ENCODE data around the gene GPR183.

The GPR183 gene

DNA sequence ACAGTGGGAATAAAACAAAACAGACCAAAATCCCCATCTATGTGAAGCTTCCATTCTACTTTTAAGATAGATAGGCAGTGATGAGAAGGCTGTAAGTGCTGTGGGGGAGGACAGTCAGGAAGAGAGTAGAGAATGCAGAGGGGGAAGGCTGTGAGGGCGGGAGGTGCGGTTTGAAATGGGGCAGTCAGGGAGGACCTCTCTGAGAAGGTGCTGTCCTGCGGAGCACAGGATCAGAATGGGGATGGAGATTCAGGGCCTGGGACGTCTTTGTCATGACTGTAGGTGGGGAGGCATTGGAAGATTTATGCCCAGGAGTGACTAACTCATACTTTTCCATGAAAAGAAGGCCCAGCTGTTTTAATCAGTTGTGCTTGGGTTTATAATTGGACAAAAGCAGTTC is 3.9 kb upstream of the GPR183 start:
- DNase-seq, result no peak

DNA sequence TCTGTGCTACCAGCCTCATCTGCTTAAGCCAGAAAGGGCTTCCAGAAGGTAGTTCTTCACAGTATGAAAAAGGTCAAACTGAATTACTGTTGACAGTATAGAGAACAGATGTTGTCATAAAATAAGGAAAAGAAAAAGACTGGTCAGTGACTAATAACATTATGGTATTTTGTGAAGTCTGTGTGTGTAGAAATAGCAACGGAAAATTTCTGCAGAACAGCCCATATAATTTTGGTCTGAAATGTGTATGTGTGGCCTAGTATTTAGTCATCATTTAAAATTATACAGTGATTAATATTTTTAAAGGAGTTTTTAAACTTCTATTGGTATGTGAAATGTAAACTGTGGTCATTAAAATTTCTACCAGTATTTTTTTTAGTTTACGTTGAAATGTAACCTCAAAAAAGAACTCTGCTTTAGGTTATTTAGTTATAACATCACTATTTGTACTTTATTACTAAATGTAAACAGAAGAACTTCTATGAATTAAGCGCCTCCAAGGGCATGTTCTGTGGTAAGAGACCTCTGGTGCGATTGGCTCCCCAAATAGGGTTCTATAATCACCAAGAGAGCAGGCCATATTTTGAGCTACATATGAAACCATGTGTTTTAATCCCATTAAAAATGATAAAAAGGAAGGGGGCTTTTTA is 3.3 kb upstream of the GPR183 start:
- no peak for DNase-seq

DNA sequence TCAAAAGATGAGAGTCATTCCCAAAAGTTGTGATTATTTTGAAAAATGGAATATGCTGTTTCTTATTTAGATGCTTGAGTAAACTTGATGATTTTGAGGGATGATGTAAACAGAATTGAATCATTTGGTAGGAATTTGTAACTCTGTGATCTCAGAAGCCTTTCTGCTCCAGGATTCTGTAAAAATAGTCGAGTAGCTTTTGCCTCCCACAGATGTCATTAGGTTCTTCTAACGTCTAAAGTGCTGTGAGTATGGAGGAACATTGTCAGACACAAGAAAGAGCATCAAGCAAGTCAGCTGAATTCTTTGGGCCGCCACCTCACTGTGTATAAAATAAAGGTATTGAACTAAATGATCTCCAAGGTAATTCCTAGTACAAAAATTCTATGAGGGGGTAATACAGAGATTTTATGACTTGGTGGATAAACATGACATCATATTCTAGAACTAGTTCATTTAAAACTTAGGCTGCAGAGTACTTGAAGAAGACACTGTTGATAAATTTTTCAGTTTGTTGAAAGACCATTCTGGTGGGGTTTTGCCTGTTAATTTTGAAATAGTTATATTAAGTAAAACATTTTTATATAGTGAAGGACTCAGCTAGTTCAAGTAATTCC is 1.4 kb upstream of the GPR183 start:
- no peak for DNase-seq

DNA sequence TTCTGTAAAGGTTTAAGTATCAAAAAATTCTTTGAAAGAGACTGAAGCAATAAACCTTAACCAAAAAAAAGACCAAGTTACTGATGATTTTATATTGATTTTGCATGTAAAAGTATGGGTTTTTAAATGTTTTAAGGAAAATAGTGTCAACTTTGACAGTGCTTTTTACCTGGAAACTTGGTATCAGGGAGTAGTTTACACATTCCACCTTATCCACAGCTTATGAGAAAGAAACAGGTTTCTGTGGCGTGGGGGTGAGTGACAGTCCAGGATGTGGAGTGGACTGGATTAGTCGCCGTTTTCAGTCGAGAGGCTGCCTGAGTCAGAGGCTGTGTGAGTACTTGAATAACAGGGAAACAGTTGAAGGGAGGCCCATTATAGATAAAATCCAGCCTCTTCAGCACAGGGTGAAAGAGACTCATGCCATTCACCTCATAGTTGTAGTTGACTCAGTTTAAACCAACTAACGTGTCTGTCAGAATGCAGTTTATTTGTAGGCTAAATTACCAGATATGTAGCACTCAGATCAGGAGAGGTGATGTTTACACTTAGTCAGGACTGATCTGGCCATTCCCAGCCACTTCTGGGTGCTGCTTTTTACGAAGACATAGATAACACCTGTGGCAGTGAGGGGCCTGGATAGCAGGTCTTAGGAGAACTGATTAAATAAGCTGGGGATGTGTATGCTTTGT is 595 bp upstream of the GPR183 start:
- no peak for DNase-seq

DNA sequence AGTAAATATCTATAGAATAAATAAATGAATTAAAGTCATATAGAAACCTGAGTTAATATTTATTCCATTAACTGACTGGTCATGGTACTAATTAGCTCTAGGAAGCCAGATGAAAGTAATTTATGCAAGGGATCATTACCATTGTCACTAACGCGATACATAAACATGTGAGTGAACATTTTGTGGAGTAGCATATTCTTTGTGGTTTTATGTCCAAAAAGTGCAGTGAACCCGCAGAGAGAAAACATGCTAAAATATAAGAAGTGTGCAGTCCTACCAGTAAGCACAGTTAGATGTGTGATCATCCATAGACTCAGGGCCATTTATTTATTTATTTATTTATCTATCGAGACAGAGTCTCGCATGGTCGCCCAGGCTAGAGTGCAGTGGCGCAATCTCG is 1.6 kb downstream of the GPR183 start:
- no peak for DNase-seq

DNA sequence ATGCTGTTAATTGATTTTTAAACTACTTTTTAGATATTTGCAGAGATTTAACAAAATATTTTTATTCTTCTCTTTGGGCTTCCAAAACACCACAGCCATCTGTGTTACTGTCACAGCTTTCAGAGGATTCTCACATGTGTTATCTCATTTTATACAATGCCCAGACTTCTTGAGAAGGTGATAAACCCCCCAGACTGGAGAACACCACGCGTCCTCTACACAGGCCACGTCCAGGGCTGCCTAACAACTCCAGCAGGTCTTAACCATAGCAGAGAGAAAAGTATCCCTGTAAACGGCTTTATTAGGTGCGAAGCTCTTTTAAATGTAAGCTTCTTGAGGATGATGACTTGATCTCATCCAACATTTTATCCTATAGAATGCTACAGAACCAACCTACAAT is 2.0 kb downstream of the GPR183 start:
- DNase-seq, result no peak

DNA sequence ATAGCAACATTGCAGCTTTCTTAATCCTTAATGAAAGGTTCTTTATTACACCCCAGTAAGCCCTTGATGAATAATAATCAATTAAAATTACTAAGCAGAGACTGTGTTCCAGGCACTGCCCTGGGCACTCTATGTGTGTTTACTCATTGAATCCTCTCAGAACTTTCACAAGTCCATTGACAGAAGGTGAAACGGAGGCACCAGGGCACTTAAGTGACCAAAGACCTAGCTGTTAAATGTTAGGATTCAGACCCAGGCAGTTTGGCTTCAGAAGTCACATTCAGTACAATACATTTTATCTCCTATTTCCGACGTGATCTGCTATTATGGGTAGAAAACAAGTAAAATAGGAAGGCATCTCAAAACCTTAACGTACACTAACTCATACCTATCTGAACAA is 2.7 kb downstream of the GPR183 start:
- DNase-seq, result no peak

DNA sequence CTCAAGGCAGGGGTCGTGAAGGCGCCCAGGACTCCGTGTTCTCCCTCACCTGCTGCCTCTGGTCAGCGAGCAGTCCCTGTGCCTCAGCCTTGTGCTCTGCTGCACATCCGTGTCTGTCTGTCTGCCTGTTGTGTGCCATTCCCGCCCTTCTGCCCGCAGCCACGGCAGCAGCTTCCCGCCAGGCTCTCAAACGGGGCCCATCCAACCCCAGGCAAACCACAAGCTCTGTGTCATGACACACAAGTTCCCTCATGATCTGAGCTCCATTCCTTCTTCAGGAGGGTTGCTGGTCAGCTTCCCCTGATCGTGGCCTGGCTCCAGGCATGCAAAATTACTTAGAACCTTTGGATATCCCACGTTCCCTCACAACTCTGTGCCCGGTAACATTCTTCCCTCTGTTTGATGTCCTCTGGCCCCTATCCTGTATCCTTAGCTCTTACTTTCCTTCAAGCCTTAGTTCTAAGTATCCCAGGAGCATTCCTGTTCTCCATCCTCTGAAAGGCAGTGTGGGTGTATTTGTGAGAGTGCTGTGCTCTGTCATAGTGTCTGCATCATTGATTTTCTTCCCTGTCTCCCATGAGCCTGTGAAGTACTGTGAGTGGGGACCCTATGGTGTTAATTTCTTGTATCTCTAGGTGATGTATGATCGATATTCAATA is 3.2 kb downstream of the GPR183 start:
- DNase-seq, result no peak

DNA sequence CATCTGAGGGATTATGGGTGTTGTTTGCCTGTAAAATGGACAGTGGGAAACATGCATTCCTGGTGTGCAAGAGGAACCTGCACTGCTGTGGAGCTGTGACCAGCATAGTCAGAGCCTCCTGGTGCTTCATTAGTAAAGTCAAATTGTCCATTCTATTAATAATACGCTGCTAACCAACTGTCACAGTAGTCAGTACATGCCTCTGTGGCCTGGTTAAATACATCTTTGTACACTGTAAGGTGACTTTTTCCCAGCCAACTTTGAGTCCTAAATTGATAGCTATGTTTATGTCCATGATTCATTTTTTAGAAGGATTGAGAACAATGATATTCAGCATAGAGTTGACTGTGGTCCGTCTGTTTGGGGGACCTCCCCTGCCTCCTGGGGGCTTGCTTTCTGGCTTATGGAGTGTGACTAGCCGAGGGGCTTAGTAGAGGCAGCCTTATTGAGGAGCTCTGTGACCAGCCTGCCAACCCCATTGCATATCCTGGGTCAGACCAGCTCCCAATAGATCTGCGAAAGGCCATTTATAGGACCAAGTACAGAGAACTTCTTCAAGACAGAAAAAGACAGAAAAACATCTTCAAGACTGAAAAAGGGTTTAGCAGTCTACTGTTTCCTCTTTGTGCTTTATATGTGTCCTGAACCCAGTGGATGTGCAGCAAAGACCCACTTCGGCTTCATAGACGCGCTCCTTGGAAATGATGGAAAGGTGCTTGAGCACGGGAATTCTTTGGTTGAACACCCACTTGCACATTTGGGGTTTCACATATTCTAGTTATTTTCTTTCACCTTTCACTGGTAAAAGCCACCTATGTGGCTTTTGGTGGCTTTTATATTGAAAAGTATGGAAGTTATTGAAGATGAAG is 4.3 kb downstream of the GPR183 start:
- no peak for DNase-seq

DNA sequence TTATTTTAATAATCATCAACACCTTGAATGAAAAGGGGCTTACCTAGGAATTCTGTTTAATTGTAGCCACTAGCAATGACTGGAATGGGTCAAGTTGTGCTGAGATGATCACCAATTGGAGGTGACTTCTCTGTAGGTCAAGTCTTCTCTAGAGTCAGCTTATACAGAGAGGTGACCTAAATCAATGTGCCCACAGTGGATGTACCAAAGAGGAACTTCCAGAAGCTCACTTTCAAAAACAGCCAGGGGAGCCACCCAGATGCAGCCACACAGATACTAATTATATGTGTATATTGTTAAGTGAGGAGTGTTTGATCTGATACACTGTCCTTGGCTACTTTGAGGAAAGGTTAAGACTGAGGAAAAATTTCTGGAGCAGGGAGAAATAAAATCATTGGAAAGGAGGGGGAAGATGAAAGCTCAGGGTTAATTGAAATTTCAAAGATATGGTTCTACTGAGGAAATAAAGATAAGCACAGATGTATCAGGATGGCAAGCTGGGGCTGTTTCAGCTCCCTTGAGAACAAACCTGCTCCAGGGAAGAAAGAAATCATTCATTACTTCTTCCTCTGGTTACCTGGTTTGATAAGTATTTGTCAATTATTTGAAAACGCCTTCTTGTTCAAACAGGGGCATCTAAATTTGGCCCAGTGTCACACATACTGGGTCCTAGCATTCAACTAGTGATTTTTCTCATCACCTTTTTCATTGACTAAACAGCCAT is 5.1 kb downstream of the GPR183 start:
- no peak for DNase-seq

DNA sequence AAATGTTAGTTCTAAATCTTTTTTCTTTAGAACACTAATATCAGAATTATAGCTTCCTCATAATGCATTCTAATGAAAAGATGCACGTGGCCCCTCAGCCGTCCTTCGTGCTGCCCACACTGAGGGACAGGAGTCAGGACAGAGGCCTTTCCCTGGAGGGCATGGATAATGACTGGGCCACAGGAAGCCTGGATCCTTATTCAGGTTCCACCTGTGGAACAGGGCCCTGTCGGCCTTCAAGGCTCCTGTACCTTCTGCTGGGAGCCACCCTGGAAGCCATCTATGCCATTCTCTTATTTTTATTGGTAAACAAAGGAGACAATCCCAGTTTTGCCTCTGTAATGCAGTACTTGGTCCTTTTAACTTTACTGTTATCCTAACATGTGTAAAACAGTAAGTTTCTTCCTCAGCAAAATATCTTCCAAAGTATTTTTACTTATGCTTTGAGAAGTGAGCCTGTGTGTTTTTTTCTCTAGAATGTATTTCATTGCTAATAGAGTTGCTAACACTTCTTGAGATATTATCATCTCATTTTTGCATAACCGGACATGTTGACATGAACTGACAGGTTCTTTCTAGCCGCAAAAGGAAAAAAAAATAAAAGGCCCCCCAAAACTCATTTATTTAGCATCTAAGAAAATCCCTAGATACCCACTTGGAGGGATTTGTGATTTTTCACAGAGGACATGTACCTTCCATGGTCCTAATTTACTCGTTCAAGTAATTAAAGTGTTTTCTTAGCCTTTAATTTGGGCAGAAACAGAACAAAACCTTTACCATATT is 6.0 kb downstream of the GPR183 start:
- no peak for DNase-seq

DNA sequence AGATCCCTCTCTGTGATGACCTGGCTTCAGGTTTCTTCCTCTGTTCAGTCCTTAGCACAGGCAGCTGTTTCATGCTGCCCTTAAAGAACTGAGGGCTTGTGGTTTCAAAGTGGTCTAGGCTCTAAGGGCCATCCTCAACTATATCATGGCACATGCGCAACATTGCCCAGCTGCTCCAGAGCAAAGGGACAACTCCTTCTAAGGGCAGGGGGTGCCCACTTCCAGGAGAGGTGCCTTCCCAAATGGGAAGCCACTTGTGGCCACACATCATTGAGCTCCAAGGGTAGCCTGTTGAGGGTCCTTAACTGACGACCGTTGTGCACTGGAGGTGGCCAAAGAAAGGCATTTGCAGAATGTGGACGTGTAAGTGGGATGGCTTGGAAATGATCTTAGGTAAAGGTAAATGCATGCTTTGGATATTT is 7.3 kb downstream of the GPR183 start:
- DNase-seq, result no peak

DNA sequence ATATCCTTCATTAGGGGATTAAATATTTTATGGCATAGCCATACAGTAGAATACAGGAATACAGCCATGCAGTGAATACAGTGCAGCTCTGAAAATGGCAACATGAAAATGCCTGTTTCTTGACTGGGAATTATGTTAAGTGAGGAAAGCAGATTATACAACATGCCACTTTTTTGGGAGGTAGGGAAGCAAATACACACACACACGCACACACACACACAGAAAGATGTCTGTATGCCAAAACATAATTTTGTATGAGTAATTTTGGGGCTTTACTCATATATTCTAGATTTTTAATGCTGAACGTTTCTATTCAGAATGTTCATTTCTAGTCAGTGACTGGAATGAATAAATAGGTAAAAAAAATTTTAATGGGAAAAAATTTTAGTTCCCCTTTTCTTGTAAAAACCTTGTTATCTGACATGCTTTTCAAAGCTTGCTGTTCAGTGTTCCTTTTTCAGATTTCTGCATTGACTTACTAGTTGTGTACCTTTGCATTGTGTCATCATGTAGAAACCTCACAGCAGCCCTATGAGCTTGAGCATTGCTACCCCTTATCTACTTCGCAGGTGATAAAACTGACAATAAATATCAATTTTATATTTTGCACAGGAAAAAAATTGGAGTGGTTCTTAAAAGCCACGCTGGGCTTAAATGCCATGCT is 7.8 kb downstream of the GPR183 start:
- DNase-seq, result no peak

DNA sequence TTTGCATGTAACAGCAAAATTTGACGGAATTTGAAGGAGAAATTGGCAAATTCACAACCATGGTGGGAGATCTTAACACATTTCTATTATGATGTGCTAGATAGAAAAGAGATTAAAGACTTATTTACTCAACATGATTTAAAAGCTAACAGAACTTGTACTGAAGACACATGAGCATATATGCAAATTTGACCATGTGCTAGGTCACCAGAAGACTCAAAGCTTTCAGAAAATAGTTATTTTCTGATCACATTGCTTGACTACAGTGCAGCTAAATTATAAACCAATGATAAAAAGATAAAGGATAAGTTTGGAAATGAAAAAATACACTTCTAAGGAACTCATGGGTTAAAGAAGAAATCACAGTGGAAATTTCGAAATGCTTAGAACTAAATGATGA is 9.1 kb downstream of the GPR183 start:
- no peak for DNase-seq

DNA sequence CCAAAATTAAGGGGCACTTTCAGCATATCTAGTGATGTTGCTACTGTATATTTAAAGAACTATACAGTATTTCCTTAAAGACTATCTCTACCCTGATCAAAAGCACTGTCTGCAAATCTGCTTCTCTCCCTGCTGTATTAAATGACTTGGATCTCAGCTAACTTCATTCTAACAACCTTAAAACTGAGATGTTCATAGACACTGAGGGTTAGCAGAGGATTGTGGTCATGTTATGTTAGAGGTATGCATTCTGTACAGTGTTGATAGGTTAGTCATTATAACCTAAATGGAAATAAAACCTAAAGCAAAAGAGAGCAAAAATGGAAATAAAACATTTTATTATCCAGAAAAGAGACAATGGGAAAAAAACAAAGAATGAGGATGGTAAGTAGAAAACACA is 9.9 kb downstream of the GPR183 start:
- no peak for DNase-seq

DNA sequence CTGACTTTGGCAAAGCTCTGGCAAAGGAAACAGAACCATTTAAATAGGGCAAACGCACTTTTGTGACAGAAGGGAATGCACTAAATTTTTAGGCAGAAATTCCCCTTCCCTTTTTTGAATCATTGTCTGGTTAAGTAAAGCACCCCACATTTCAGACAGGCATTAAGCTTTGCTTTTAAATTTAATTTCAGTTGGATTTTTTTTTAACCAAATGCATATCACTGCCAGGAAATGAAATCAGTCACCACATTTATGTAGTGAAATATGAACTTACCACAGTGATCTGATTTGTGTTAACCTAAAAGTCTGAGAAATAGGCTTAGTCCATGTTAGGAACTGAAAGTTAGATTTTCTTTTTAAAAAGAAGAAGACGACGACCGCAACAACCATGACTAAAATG is 10.8 kb downstream of the GPR183 start:
- no peak for DNase-seq

DNA sequence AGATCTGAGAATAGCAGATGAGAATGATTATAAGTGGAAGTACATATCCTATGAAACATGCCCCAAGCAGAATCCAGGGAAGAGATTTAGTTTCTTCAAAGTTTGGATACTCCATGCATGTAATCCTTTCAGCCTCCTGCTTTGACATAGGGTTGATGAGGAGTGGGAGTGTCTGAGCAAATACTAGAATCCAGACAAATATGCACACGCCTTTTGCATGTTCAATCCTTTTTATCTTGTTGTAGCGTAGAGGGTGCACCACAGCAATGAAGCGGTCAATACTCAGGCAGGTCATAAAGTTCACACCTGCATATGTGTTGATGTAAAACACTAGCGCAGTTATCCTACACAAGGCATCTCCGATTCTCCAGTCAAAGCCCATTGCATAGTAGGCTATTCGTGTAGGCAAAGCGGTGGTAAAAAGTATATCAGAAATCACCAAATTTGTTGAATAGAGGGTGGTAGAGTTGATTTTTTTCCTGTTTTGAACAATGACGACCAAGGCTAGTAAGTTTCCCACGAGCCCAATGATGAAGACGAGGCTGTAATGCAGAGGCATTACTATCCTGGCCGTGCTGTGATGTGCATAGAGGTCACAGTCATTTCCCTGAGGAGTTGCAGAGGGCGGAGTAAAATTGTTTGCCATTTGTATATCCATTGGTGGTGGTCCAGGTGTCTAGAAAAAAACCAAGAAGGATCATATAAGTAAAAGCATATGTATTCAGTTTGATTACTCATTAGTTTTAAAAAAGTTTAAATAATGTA is 11.5 kb downstream of the GPR183 start:
- no peak for DNase-seq

DNA sequence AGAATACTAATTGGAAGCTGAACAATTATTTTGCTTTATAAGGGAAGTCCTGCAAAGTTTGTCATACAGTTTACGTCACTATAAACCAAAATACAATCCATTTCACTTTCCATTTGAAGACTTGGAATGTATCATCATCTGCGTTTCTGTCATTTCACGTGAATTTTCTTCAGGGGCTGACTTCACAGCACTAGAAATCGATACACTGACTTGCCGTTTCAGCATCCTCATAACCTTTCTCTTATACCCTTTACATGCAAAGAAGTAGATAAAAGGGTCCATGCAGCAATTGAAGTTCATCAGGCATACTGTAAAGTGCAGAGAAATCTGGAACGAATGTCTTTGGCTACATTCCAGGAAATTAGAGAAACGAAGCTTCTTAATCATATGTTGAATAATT is 12.2 kb downstream of the GPR183 start:
- DNase-seq, result no peak

DNA sequence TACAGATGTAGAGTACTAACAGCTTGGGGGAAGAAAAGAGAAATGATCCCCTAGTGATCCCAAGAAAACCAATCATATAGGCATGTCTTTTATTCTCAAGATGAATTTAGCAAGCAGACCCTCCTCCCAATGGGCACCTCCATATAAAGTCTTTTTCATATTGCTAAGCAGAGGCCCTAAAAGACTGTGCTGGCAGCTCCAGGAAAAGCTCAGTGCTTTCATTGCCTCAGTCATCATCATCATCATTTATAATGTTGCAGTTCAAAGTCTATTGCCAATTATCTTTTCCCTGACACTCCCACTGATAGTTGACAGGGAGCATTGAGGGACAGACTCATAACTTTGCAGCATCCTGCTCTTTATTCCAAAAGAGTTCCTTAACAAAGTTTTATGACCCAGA is 13.0 kb downstream of the GPR183 start:
- DNase-seq, result no peak

DNA sequence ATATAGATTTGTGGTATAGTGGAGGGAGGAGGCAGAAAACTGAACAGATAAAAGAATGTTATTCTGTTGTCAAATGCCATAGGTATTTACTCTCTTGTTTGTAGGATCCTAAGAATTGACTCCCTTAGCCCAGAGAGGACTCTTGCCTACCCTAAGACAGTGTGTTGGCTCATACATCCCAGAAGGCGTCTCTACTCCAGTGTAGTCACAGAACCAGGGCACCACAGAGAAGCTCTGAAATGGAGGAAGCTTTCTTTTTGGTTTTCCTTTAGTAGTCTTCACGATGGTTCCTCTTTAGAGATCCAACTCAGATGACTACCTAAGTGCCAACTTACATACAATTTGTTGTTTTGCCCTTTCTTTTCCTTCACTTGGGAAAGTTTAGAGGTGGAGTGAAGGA is 14.0 kb downstream of the GPR183 start:
- DNase-seq, result no peak
